Type B pancreatic cell (in vitro differentiated cells): ENCODE data around the gene AFG3L2. TPM values are rescaled to one million over a fixed set of nuclear protein-coding genes. Genes with fewer than 3 reads are reported as not detected.

Source experiments
- DNase-seq: peaks from one replicate; pipeline ENCODE4 v3.0.0; 2021; ENCODE audit warnings: mixed read lengths; ENCODE audit not compliant: unreplicated experiment; ENCODE audit errors: extremely low spot score
- H3K27ac Mint-ChIP-seq: 2 replicates; pipeline ENCODE4 v1.8.0; 2021; ENCODE audit warnings: mild to moderate bottlenecking, mixed read lengths
- H3K27me3 Mint-ChIP-seq: 2 replicates; pipeline ENCODE4 v1.8.0; 2021; ENCODE audit warnings: mixed read lengths
- H3K36me3 Mint-ChIP-seq: 2 replicates; pipeline ENCODE4 v1.8.0; 2021; ENCODE audit warnings: mixed read lengths
- H3K4me1 Mint-ChIP-seq: one replicate; pipeline ENCODE4 v1.8.0; 2021; ENCODE audit warnings: mixed read lengths; ENCODE audit not compliant: unreplicated experiment
- H3K4me3 Mint-ChIP-seq: 2 replicates; pipeline ENCODE4 v1.8.0; 2021; ENCODE audit warnings: mild to moderate bottlenecking, mixed read lengths
- H3K9me3 Mint-ChIP-seq: 2 replicates; pipeline ENCODE4 v1.8.0; 2021; ENCODE audit warnings: mixed read lengths
- total RNA-seq: library from RNA; stranded (reverse); gene quantifications from 2 replicates; pipeline ENCODE4 v1.2.1, GENCODE V29; 2021; ENCODE audit warnings: low replicate concordance
- TF ChIP-seq, protein P1 (sequence below): fragments of 200-600 bp; sonication (generic); conservative IDR thresholded peaks from 2 replicates; pipeline ENCODE4 v1.5.0; 2021; ENCODE audit warnings: antibody characterized with exemption, mild to moderate bottlenecking

AFG3L2 gene
- total RNA-seq, 1 donor from 2014 or later = 56.0 TPM

GRCh38 chr18:12374401-12374800 is 2.6 kb downstream of the AFG3L2 start:
- no peaks in the 10 kb centered on the region for H3K9me3 Mint-ChIP-seq
- peaks cover 8% of the 10 kb centered on the region for H3K36me3 Mint-ChIP-seq
- peaks cover 41% of the 10 kb centered on the region for H3K4me1 Mint-ChIP-seq
- no peaks in the 10 kb centered on the region for H3K27me3 Mint-ChIP-seq
- no peak for DNase-seq
- peak overlapping the region; percentile 73 for H3K4me3 Mint-ChIP-seq
- H3K27ac Mint-ChIP-seq = peak overlapping the region; percentile 10
- TF ChIP-seq, protein P1, sequence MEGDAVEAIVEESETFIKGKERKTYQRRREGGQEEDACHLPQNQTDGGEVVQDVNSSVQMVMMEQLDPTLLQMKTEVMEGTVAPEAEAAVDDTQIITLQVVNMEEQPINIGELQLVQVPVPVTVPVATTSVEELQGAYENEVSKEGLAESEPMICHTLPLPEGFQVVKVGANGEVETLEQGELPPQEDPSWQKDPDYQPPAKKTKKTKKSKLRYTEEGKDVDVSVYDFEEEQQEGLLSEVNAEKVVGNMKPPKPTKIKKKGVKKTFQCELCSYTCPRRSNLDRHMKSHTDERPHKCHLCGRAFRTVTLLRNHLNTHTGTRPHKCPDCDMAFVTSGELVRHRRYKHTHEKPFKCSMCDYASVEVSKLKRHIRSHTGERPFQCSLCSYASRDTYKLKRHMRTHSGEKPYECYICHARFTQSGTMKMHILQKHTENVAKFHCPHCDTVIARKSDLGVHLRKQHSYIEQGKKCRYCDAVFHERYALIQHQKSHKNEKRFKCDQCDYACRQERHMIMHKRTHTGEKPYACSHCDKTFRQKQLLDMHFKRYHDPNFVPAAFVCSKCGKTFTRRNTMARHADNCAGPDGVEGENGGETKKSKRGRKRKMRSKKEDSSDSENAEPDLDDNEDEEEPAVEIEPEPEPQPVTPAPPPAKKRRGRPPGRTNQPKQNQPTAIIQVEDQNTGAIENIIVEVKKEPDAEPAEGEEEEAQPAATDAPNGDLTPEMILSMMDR = no peak

DNA sequence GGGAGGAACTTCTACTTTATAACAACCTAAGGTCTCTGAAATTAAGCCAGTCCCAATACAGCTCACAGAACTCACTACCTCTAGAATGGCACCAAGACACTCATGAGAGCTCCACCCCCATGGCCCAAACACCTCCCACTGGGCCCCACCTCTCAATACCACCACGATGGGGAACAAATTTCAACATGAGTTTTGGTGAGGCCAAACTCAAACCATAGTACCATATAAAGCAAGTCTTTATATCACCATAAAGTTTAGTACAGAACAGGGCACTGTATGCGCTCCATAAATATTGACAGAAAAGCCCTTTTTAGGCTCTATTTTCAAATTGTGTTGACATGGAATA is 3.3 kb downstream of the AFG3L2 start:
- Mint-ChIP-seq H3K36me3 (peaks cover 11% of the 10 kb centered on the region), H3K27me3 (no peaks in the 10 kb centered on the region), H3K9me3 (no peaks in the 10 kb centered on the region), H3K4me1 (peaks cover 41% of the 10 kb centered on the region), H3K4me3 (peak overlapping the region; percentile 73), H3K27ac (peak overlapping the region; percentile 13)
- DNase-seq = no peak
- TF ChIP-seq, protein P1 = no peak

DNA sequence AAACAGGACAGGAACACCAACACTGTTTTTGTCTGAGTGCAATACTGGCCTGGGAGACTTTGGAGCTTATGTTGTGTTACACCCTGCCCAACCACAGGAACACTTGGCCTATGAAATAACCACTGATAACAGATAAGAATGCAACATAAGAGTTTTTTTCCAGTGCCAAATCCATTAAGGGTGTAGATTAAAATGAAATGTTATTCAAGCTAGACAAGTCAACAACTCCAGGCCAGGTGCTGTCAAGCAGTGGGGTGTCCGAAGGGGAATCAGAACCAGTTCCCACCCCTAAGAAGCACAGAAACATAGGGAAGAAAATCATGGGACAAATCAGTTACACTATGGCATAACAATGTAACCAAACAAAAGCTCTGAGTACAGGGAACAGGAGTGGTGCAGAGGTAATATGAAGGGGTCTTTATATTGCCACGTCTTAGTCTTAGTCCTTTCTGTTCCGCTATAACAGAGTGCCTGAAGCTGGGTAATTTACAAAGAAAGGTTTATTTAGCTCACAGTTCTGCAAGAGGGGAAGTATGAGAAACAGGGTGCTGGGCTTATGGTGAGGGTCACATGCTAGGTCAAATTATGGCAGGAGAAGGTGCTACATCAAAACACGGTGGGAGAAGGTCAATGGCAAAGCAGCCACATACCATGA is 3.8 kb downstream of the AFG3L2 start:
- H3K9me3 Mint-ChIP-seq = no peaks in the 10 kb centered on the region
- peak overlapping the region; percentile 62 for H3K4me3 Mint-ChIP-seq
- H3K27me3 Mint-ChIP-seq = no peaks in the 10 kb centered on the region
- TF ChIP-seq, protein P1 = no peak
- peaks cover 41% of the 10 kb centered on the region for H3K4me1 Mint-ChIP-seq
- H3K27ac Mint-ChIP-seq = peak overlapping the region; percentile 13
- no peak for DNase-seq
- H3K36me3 Mint-ChIP-seq = peaks cover 12% of the 10 kb centered on the region

DNA sequence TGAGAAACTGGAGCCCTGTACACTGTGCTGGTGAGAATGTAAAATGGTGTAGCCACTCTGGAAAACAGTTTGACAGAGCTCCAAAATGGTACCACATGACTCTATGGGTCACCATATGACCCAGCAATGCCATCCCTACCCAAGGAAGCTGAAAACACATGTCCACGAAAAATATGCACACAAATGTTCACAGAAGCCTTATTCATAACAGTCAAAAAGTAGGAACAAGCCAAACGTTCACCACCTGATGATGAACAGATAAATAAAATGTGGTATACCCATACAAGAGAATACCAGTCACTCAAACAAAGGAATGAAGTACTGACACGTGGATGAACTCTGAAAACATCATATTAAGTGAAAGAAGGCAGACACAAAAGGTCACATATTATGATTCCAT is 4.6 kb downstream of the AFG3L2 start:
- peak overlapping the region; percentile 5 for H3K4me3 Mint-ChIP-seq
- TF ChIP-seq, protein P1 = no peak
- no peak for DNase-seq
- peaks cover 13% of the 10 kb centered on the region for H3K36me3 Mint-ChIP-seq
- no peak overlapping the region for H3K27ac Mint-ChIP-seq
- peaks cover 36% of the 10 kb centered on the region for H3K4me1 Mint-ChIP-seq
- H3K9me3 Mint-ChIP-seq = no peaks in the 10 kb centered on the region
- no peaks in the 10 kb centered on the region for H3K27me3 Mint-ChIP-seq

GRCh38 chr18:12371590-12371989 is 5.4 kb downstream of the AFG3L2 start:
- H3K4me3 Mint-ChIP-seq = no peak overlapping the region
- no peak for DNase-seq
- H3K36me3 Mint-ChIP-seq = peaks cover 19% of the 10 kb centered on the region
- peak overlapping the region; percentile 7 for H3K27ac Mint-ChIP-seq
- peaks cover 36% of the 10 kb centered on the region for H3K4me1 Mint-ChIP-seq
- H3K27me3 Mint-ChIP-seq = no peaks in the 10 kb centered on the region
- TF ChIP-seq, protein P1 = no peak
- H3K9me3 Mint-ChIP-seq = no peaks in the 10 kb centered on the region
